NT2/D1 (cell line): ENCODE data around the gene TBXAS1.

Source experiments
- SUZ12 ChIP-seq: IDR thresholded peaks from 2 replicates; pipeline ENCODE4 v1.6.1; 2011; ENCODE audit not compliant: insufficient read length, insufficient read depth; ENCODE audit errors: extremely low read depth
- YY1 ChIP-seq: IDR thresholded peaks from 2 replicates; pipeline ENCODE4 v1.6.1; 2011; ENCODE audit not compliant: insufficient read length, insufficient read depth
- ZNF274 ChIP-seq: IDR thresholded peaks from 2 replicates; pipeline ENCODE4 v1.6.1; 2011; ENCODE audit warnings: mild to moderate bottlenecking, low read depth, low read length

- no peak for TF ChIP-seq YY1
- TF ChIP-seq ZNF274: no peak
- no peak for TF ChIP-seq SUZ12
Measured at GRCh38 chr7:139976055-139976837, 147.2 kb downstream of the TBXAS1 start.
